ENCODE results near the gene DACH1. TPM values are rescaled to one million over a fixed set of nuclear protein-coding genes. Genes with fewer than 3 reads are reported as not detected.

The DACH1 gene
- total and polyA plus RNA-seq, 2 of the 13 experiments (the other 11 are each of a cell fraction or from before 2014, with no cell fraction given), result not detected

DNA sequence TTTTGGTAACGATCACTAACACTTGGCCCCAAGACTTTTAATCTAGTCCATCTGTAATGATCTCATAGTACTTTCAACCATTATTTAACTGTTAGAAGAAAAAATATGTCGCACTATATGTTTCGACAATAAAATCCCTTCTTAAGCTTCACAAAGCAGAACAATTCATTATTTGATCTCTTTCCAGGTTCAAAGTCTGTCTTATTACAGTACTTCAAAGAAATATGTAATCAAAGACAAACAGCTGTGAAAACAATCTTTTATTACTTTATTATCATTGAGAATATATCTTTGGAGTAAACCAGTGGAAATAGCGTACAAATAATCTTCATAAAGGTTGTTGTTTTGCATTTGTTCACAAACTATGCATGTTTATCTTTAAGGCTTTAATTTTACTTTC lies 93.5 kb downstream of the DACH1 start:
- ChIA-PET POLR2A (no interaction called here), CTCF (ENCODE audit: low intra/inter-chr PET ratio, low total read pairs) (no interaction called here)
- Histone ChIP-seq H3K27me3 (ENCODE audit: control insufficient read depth in 1 of 2, insufficient read depth in 2 of 2, low read length in 2 of 2) (no peaks in the 10 kb centered on the region), H3K36me3 (replicated peaks in 1 of 2; ENCODE audit: control insufficient read depth in 1 of 2, insufficient read depth in 2 of 2, low read length in 2 of 2) (no peaks in the 10 kb centered on the region), H2AFZ (ENCODE audit: low read length) (no peak overlapping the region), H3K4me1 (ENCODE audit: insufficient read depth, low read length) (no peaks in the 10 kb centered on the region), H3K4me3 (replicated peaks in 1 of 3; ENCODE audit: insufficient read depth in 1 of 3, low read depth in 2 of 3, low read length in 3 of 3) (no peak overlapping the region), H3K27ac (ENCODE audit: extremely low read length, insufficient read depth, low read length) (no peak overlapping the region), H4K20me1 (ENCODE audit: insufficient read depth, low read length) (no peaks in the 10 kb centered on the region), H3K4me2 (ENCODE audit: low read depth, low read length) (no peak overlapping the region), H3K9me3 (ENCODE audit: low read length) (no peaks in the 10 kb centered on the region), H3K79me2 (ENCODE audit: insufficient read depth, low read length) (no peaks in the 10 kb centered on the region), H3K9ac (ENCODE audit: insufficient read depth, low read depth, low read length) (no peak overlapping the region)
- DNase-seq (ENCODE audit: low spot score) (no peak), ATAC-seq (no peak), FAIRE-seq (no peak)
- 9% methylated on average over 4 of the region's 4 CpGs for WGBS (ENCODE audit: low lambda C conversion rate)
- intact Hi-C loops (cut with micrococcal nuclease; ENCODE audit: unreplicated experiment), result no loop called here
- no TSS peak for BruUV-seq (replicated peaks)
- in situ Hi-C loops (cut with HindIII; ENCODE audit: extremely low pct_ligation_motif_present, low pct_unique_long_range_greater_than_20kb), result no loop called here
- TF ChIP-seq MEF2D (CRISPR knock-in tag; IDR thresholded peaks at IDR 0.05) (no peak), LCORL (IDR thresholded peaks at IDR 0.05) (no peak), LCORL (CRISPR knock-in tag; IDR thresholded peaks at IDR 0.05) (no peak), ZBTB20 (CRISPR knock-in tag; IDR thresholded peaks at IDR 0.05; ENCODE audit: borderline replicate concordance, low read depth) (no peak), ZNF460 (CRISPR knock-in tag; IDR thresholded peaks at IDR 0.05; ENCODE audit: borderline replicate concordance) (no peak), ZNF326 (CRISPR knock-in tag; IDR thresholded peaks at IDR 0.05; ENCODE audit: borderline replicate concordance) (no peak), THYN1 (CRISPR knock-in tag; IDR thresholded peaks at IDR 0.05; ENCODE audit: borderline replicate concordance, low read depth) (no peak), ZNF605 (CRISPR knock-in tag; IDR thresholded peaks at IDR 0.05) (no peak), GZF1 (CRISPR knock-in tag; IDR thresholded peaks at IDR 0.05) (no peak), TAF1 (CRISPR knock-in tag; IDR thresholded peaks at IDR 0.05) (no peak), TCF7 (IDR thresholded peaks at IDR 0.05; ENCODE audit: low read depth) (no peak), CCDC6 (CRISPR knock-in tag; IDR thresholded peaks at IDR 0.05) (no peak)
- TF ChIP-seq, protein P1, sequence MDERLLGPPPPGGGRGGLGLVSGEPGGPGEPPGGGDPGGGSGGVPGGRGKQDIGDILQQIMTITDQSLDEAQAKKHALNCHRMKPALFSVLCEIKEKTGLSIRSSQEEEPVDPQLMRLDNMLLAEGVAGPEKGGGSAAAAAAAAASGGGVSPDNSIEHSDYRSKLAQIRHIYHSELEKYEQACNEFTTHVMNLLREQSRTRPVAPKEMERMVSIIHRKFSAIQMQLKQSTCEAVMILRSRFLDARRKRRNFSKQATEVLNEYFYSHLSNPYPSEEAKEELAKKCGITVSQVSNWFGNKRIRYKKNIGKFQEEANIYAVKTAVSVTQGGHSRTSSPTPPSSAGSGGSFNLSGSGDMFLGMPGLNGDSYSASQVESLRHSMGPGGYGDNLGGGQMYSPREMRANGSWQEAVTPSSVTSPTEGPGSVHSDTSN (CRISPR knock-in tag; IDR thresholded peaks at IDR 0.05), result no peak
- TF ChIP-seq, protein P2, sequence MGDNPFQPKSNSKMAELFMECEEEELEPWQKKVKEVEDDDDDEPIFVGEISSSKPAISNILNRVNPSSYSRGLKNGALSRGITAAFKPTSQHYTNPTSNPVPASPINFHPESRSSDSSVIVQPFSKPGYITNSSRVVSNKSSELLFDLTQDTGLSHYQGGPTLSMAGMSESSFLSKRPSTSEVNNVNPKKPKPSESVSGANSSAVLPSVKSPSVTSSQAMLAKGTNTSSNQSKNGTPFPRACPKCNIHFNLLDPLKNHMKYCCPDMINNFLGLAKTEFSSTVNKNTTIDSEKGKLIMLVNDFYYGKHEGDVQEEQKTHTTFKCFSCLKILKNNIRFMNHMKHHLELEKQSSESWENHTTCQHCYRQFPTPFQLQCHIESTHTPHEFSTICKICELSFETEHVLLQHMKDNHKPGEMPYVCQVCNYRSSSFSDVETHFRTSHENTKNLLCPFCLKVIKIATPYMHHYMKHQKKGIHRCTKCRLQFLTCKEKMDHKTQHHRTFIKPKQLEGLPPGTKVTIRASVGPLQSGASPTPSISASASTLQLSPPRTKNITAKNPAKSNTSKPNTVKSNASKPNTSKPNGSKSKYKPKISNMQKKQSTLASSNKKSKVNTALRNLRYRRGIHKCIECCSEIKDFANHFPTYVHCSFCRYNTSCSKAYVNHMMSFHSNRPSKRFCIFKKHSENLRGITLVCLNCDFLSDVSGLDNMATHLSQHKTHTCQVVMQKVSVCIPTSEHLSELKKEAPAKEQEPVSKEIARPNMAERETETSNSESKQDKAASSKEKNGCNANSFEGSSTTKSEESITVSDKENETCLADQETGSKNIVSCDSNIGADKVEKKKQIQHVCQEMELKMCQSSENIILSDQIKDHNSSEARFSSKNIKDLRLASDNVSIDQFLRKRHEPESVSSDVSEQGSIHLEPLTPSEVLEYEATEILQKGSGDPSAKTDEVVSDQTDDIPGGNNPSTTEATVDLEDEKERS (CRISPR knock-in tag; IDR thresholded peaks at IDR 0.05), result no peak
- TF ChIP-seq, protein P3, sequence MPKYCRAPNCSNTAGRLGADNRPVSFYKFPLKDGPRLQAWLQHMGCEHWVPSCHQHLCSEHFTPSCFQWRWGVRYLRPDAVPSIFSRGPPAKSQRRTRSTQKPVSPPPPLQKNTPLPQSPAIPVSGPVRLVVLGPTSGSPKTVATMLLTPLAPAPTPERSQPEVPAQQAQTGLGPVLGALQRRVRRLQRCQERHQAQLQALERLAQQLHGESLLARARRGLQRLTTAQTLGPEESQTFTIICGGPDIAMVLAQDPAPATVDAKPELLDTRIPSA (CRISPR knock-in tag; IDR thresholded peaks at IDR 0.05; ENCODE audit: borderline replicate concordance), result no peak
- TF ChIP-seq, protein P4, sequence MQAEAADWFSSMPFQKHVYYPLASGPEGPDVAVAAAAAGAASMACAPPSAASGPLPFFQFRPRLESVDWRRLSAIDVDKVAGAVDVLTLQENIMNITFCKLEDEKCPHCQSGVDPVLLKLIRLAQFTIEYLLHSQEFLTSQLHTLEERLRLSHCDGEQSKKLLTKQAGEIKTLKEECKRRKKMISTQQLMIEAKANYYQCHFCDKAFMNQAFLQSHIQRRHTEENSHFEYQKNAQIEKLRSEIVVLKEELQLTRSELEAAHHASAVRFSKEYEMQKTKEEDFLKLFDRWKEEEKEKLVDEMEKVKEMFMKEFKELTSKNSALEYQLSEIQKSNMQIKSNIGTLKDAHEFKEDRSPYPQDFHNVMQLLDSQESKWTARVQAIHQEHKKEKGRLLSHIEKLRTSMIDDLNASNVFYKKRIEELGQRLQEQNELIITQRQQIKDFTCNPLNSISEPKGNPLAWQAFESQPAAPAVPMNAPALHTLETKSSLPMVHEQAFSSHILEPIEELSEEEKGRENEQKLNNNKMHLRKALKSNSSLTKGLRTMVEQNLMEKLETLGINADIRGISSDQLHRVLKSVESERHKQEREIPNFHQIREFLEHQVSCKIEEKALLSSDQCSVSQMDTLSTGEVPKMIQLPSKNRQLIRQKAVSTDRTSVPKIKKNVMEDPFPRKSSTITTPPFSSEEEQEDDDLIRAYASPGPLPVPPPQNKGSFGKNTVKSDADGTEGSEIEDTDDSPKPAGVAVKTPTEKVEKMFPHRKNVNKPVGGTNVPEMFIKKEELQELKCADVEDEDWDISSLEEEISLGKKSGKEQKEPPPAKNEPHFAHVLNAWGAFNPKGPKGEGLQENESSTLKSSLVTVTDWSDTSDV (CRISPR knock-in tag; IDR thresholded peaks at IDR 0.05), result no peak
- TF ChIP-seq, protein P5, sequence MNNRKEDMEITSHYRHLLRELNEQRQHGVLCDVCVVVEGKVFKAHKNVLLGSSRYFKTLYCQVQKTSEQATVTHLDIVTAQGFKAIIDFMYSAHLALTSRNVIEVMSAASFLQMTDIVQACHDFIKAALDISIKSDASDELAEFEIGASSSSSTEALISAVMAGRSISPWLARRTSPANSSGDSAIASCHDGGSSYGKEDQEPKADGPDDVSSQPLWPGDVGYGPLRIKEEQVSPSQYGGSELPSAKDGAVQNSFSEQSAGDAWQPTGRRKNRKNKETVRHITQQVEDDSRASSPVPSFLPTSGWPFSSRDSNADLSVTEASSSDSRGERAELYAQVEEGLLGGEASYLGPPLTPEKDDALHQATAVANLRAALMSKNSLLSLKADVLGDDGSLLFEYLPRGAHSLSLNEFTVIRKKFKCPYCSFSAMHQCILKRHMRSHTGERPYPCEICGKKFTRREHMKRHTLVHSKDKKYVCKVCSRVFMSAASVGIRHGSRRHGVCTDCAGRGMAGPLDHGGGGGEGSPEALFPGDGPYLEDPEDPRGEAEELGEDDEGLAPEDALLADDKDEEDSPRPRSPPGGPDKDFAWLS (CRISPR knock-in tag; IDR thresholded peaks at IDR 0.05; ENCODE audit: borderline replicate concordance), result no peak

All from HepG2 (cell line).